Thoracic aorta (tissue), 2 donors: ENCODE results near the gene CMTM1. TPM values are rescaled to one million over a fixed set of nuclear protein-coding genes. Genes with fewer than 3 reads are reported as not detected.

Experiments used
- ATAC-seq: fragments of 150-250 bp; one replicate; pipeline ENCODE4 v1.8.0; 2017; ENCODE audit warnings: low read depth; ENCODE audit not compliant: insufficient number of reproducible peaks, low FRiP score
- DNase-seq: peaks from one replicate; pipeline ENCODE4 v3.0.0-alpha.2; 2020; ENCODE audit warnings: low spot score
- H3K27ac ChIP-seq, 2 donors: fragments of 200-600 bp; sonication (generic); 1 replicate in 1 of 2; 2 replicates in 1 of 2; pipeline ENCODE4 v1.5.1; 2016; ENCODE audit warnings: mild to moderate bottlenecking in 2 of 2, moderate library complexity in 2 of 2
- H3K27me3 ChIP-seq: fragments of 200-600 bp; sonication (generic); replicated peaks from 2 replicates; pipeline ENCODE4 v1.6.0; 2016; ENCODE audit warnings: mild to moderate bottlenecking; ENCODE audit not compliant: insufficient read depth
- H3K36me3 ChIP-seq: fragments of 200-600 bp; sonication (generic); one replicate; pipeline ENCODE4 v1.5.1; 2016
- H3K4me1 ChIP-seq, 2 donors: fragments of 200-600 bp; sonication (generic); 1 replicate in 1 of 2; 2 replicates in 1 of 2; pipeline versions ENCODE4 v1.5.1 to v1.6.0; 2016; ENCODE audit warnings: low read depth in 2 of 2, mild to moderate bottlenecking in 1 of 2; ENCODE audit not compliant: control insufficient read depth in 1 of 2
- H3K4me3 ChIP-seq: fragments of 200-600 bp; sonication (generic); 2 replicates; pipeline ENCODE4 v1.5.1; 2016; ENCODE audit warnings: mild to moderate bottlenecking
- H3K9me3 ChIP-seq: fragments of 200-600 bp; sonication (generic); 2 replicates; pipeline ENCODE4 v1.5.1; 2016
- total RNA-seq, 2 donors: library from RNA; depleted of rRNA; stranded (reverse); fragments of >200 nt; gene quantifications; one replicate each; pipeline versions ENCODE4 v1.1.0 to v1.2.3, GENCODE V29; 2016
- TF ChIP-seq, protein P1 (sequence below): fragments of 200-600 bp; sonication (generic); IDR thresholded peaks from one replicate; pipeline ENCODE4 v1.5.1; 2019; ENCODE audit warnings: antibody characterized with exemption

Gene CMTM1
- total RNA-seq, 2 donors from 2014 or later = 0.81 to 7.5 TPM

DNA sequence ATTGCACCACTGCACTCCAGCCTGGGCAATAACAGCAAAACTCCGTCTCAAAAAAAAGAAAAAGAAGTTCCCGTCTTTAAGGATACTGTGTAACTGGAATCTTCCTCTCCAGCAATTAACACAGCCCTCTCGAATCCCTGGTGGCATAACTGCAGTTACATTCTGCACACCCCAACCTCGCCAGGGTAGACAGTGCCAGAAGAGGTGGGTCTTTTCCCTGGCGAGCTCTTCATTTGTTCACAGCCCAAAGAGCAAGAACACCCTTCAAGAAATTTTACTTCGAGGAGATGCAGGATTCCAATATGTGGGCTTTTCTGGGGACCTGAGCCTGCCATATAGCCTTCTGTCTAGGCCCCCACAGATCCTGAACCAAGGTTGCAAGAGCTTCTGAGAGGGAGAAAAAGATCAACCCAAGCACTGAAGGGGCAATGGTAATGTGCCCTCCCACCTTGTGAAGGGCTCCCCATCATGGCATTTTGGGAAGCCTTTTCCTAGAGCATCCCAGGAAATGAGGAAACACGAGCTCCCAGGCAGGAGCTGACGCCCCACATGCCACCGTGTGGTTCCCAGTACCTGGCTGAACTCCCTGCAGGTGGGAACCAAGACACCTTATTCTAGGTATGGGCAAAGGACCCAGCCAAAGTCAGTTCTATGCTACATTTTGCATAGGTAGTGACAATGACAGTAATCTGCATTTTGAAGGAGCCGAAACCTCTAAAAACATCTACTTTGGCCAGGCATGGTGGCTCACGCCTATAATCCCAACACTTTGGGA lies 43.2 kb upstream of the CMTM1 start:
- Histone ChIP-seq H3K27ac (peak overlapping the region; percentile 39 to 51), H3K36me3 (peaks cover 20% of the 10 kb centered on the region), H3K4me1 (peaks cover 21 to 49% of the 10 kb centered on the region in 2 donors), H3K9me3 (no peaks in the 10 kb centered on the region), H3K4me3 (no peak overlapping the region), H3K27me3 (no peaks in the 10 kb centered on the region)
- TF ChIP-seq, protein P1, sequence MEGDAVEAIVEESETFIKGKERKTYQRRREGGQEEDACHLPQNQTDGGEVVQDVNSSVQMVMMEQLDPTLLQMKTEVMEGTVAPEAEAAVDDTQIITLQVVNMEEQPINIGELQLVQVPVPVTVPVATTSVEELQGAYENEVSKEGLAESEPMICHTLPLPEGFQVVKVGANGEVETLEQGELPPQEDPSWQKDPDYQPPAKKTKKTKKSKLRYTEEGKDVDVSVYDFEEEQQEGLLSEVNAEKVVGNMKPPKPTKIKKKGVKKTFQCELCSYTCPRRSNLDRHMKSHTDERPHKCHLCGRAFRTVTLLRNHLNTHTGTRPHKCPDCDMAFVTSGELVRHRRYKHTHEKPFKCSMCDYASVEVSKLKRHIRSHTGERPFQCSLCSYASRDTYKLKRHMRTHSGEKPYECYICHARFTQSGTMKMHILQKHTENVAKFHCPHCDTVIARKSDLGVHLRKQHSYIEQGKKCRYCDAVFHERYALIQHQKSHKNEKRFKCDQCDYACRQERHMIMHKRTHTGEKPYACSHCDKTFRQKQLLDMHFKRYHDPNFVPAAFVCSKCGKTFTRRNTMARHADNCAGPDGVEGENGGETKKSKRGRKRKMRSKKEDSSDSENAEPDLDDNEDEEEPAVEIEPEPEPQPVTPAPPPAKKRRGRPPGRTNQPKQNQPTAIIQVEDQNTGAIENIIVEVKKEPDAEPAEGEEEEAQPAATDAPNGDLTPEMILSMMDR = no peak
- no peak for ATAC-seq
- DNase-seq = no peak

DNA sequence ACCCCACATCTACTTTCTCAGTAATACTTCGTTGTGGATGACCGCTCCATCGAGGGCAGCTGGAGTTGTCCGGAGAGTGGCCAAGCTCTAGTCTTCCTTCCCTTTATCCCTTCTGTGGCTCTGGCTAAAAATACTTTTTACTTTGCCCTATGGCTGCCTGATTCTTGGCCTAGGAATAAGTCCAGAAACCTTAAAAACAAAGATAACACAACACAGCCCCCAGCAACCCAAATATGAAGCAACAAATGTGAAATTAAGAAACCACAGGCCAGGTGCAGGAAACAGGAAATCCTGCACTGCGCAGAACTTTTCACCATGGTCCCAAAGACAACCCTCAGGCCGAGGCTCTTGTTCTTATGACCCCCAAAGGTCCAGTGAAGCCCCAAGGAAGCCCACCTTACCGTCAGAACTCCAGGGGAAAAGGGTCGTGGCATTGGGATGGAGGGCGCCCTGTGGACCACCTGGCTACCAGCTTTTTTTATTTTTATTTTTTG lies 42.3 kb upstream of the CMTM1 start:
- peak overlapping the region; percentile 14 to 51 for H3K27ac ChIP-seq
- DNase-seq (no peak), ATAC-seq (no peak)
- no peaks in the 10 kb centered on the region for H3K27me3 ChIP-seq
- no peak overlapping the region for H3K4me3 ChIP-seq
- H3K9me3 ChIP-seq = no peaks in the 10 kb centered on the region
- H3K4me1 ChIP-seq = peaks cover 17 to 45% of the 10 kb centered on the region in 2 donors
- peaks cover 29% of the 10 kb centered on the region for H3K36me3 ChIP-seq
- TF ChIP-seq, protein P1 = no peak

DNA sequence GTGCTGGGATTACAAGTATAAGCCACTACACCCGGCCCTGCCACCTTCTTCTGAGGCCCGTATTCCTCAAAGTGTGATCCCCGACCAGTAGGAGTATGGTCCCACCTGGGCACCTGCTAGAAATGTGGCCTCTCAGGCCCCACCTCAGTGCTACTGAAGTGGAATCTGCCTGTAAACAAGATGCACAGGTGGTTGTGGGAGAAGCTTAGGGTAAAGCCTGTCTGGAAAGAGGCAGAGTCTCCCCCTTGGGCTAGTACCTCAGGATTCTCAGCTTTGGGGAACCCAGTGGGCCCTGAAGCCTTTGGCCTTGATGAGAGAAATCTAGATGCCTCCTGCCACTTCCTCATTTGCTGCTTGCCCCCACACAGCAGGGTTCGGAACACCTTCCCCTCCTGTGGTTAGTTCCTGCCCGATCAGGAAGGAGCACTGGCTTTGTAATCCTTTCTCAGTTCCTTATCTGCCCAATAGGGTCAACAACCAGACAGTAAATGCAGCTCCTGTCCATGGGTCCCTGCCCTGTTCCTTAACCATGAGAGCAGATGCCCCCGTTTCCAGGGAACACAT lies 41.6 kb upstream of the CMTM1 start:
- TF ChIP-seq, protein P1 = no peak
- Histone ChIP-seq H3K27me3 (no peaks in the 10 kb centered on the region), H3K27ac (peak overlapping the region; percentile 18 to 20), H3K4me3 (no peak overlapping the region), H3K36me3 (peaks cover 36% of the 10 kb centered on the region), H3K4me1 (peaks cover 17 to 38% of the 10 kb centered on the region in 2 donors), H3K9me3 (no peaks in the 10 kb centered on the region)
- ATAC-seq (no peak), DNase-seq (no peak)

DNA sequence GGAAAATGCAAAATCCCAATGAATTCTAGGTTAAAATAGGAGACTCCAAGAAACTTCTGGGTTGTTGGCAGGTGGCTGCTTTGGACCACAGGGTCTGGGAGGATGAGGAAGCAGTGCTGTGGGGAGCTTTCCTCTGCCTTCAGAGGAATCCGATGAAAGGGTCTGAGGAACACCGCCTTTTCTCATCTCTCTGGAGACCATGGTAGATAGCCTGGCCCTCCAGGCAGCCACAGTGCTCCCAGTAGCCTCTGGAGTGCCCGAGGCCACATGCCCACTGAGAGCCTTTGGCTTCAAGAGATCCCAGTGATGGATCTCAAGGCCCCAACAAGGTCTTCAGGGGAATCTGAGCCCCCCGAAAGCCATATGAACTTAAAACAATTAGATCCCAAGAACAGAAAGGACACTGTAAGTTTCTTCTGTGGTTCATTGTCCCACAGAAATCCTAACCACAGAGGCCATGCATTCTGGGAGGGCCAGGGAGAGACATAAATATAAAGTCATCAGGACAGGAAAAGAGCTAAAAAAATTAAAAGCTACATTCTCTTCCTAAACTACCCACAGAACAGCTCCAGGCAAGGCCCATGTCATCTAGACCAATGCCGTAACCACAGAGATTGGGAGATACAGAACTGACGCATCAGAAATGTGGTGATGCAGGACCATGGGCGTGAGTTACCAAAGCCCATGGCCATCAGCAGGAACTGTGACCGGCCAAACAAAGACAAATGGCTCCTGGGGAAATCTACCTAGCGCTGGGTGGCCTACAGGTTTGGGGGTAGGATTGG lies 40.7 kb upstream of the CMTM1 start:
- Histone ChIP-seq H3K27me3 (no peaks in the 10 kb centered on the region), H3K4me3 (no peak overlapping the region), H3K27ac (peak overlapping the region; percentile 18 to 20), H3K4me1 (peaks cover 17 to 29% of the 10 kb centered on the region in 2 donors), H3K36me3 (peaks cover 44% of the 10 kb centered on the region), H3K9me3 (no peaks in the 10 kb centered on the region)
- TF ChIP-seq, protein P1 = no peak
- DNase-seq = no peak
- no peak for ATAC-seq

DNA sequence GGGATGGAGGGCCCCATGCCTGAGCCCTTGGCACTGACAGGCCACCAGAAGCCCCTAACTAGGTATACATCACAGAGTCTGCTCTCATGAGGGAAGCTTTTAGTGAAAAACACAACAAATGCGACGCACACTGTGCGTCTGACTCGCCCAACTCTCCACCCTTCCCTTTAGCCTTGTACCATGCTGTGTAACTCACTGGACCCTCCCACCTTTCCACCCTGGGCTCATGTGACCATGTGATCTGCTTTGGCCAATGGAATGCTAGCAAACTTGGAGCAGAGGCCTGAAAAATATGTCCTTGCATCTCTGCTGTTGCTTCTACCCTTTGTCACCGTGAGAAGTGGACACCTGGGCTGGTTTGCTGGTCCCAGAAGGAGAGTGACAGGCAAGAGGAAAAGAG lies 37.9 kb upstream of the CMTM1 start:
- Histone ChIP-seq H3K9me3 (no peaks in the 10 kb centered on the region), H3K4me1 (peaks cover 2 to 4% of the 10 kb centered on the region in 2 donors), H3K36me3 (peaks cover 53% of the 10 kb centered on the region), H3K4me3 (no peak overlapping the region), H3K27me3 (no peaks in the 10 kb centered on the region), H3K27ac (no peak overlapping the region)
- no peak for DNase-seq
- ATAC-seq = no peak
- TF ChIP-seq, protein P1 = no peak
